ENCODE measurements around the gene TMEM50A. TPM values are rescaled to one million over a fixed set of nuclear protein-coding genes. Genes with fewer than 3 reads are reported as not detected.
"Not testable (repeated sequence)": the region's sequence is repeated elsewhere in the genome, so short reads cannot be mapped to it uniquely, and the experiment has no call there.

The TMEM50A gene
- total and polyA plus RNA-seq, 9 of the 15 experiments (the other 6 are each of a cell fraction or from before 2014, with no cell fraction given) = 43.7 to 195 (median 137) TPM

- FAIRE-seq = peak; percentile 80
- H3K9ac ChIP-seq (ENCODE audit: insufficient read depth in 1 of 2, low read depth in 2 of 2, low read length in 2 of 2); H3K9me1 ChIP-seq (ENCODE audit: control insufficient read depth, insufficient read depth, low read length); H3K27me3 ChIP-seq (ENCODE audit: control insufficient read depth in 2 of 2, insufficient read depth in 2 of 2, low read length in 2 of 2); H3K79me2 ChIP-seq (ENCODE audit: control insufficient read depth, insufficient read depth, low read length); CTCF ChIA-PET (ENCODE audit: low intra/inter-chr PET ratio); BruUV-seq (replicated peaks); POLR2A ChIA-PET; intact Hi-C loops (cut with micrococcal nuclease); H3K4me2 ChIP-seq (ENCODE audit: insufficient read depth, low read length); H2AFZ ChIP-seq (ENCODE audit: low read depth, low read length); in situ Hi-C loops (cut with MboI); H4K20me1 ChIP-seq (replicated peaks; ENCODE audit: control insufficient read depth, insufficient read depth, low read length); H3K27ac ChIP-seq (ENCODE audit: extremely low read depth, low read depth, low read length); H3K4me1 ChIP-seq (replicated peaks in 1 of 2; ENCODE audit: control insufficient read depth in 2 of 2, insufficient read depth in 2 of 2, low read length in 2 of 2); H3K9me3 ChIP-seq (replicated peaks; ENCODE audit: control insufficient read depth, insufficient read depth, low read depth, low read length); H3K36me3 ChIP-seq (ENCODE audit: control insufficient read depth, insufficient read depth, low read length); H3K4me3 ChIP-seq; TF ChIP-seq CEBPG (CRISPR knock-in tag; IDR thresholded peaks at IDR 0.05); REST (CRISPR knock-in tag; IDR thresholded peaks at IDR 0.05; ENCODE audit: low read depth): not testable (repeated sequence)
- ATAC-seq = peak; percentile 89
- peak in 1 of 4 experiments; percentile 17 for DNase-seq (ENCODE audit: extremely low read depth in 1 of 4, low spot score in 3 of 4)
- TF ChIP-seq PKNOX1 (IDR thresholded peaks at IDR 0.05) (0 out of 2 replicates have a peak, but pooled peaks have one; percentile 8), CTCF (IDR thresholded peaks at IDR 0.05 in 2 of 3, conservative IDR thresholded peaks at IDR 0.05 in 1 of 3; ENCODE audit: insufficient read depth in 2 of 3, low read depth in 1 of 3, low read length in 3 of 3) (peak in 2 of 3 experiments; percentile 9 to 31; a peak in 3 of 6 replicates), CEBPG (tag; conservative IDR thresholded peaks at IDR 0.05 in 1 of 2, IDR thresholded peaks at IDR 0.05 in 1 of 2) (peak in 1 of 2 experiments; percentile 45; a peak in 1 of 4 replicates), RCOR1 (IDR thresholded peaks at IDR 0.05; ENCODE audit: borderline replicate concordance in 1 of 2, low read depth in 2 of 2, low read length in 2 of 2) (peak in 1 of 2 experiments; percentile 55; a peak in 2 of 4 replicates), RAD21 (CRISPR knock-in tag; conservative IDR thresholded peaks at IDR 0.05 in 1 of 2, IDR thresholded peaks at IDR 0.05 in 1 of 2) (peak; percentile 26 to 52; a peak in 2 of 4 replicates), REST (IDR thresholded peaks at IDR 0.05; ENCODE audit: borderline replicate concordance) (peak; percentile 19; the same call in 1 of the 2 replicates), KDM1A (IDR thresholded peaks at IDR 0.05) (peak; percentile 34 to 50; a peak in 2 of 4 replicates)
- 22% methylated on average over 5 of the region's 5 CpGs for WGBS (ENCODE audit: insufficient coverage, low coverage, missing lambda C conversion rate)
Observed at GRCh38 chr1:25329950-25330349, 8.2 kb upstream of the TMEM50A start.
